GM12801 (cell line): ENCODE results near the gene SIAH3.

Experiments
- TF ChIP-seq, protein P1 (sequence below): IDR thresholded peaks from one replicate; pipeline ENCODE4 v1.5.1; 2011; ENCODE audit warnings: control low read depth; ENCODE audit not compliant: insufficient read length; ENCODE audit errors: extremely low read depth

The SIAH3 gene, protein sequence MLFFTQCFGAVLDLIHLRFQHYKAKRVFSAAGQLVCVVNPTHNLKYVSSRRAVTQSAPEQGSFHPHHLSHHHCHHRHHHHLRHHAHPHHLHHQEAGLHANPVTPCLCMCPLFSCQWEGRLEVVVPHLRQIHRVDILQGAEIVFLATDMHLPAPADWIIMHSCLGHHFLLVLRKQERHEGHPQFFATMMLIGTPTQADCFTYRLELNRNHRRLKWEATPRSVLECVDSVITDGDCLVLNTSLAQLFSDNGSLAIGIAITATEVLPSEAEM

DNA sequence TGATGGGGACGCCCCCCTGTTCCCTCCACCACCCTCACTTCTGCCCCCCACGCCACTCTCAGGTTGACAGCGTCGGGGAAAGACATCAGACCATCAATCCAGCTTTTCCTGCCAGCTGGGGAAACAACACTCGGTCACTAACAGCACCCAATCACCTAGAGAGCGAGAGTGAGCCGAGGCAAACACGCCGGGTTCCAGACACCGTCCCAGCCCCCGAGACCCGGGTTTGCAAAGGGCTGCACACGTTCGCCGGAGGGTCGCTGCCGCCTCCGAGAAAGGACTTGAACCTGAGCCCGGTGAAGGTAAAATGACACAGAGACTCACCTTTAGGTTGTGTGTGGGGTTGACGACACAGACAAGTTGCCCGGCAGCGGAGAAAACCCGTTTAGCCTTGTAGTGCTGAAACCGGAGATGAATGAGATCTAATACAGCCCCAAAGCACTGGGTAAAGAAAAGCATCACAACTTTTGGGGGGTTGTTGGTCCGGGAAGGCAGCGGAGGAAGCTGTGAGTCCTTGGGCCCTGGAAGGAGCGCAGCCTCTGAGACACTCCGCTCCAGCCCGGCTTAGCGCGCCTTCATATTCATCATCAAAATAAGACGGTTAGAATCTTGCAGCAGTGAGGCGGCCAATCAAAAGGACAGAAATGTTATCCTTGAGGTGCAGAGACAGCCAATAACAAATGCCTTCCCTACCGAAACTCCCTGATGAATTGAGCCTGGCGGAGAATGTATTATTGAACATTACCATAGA lies at the start of gene SIAH3:
TSS of gene SIAH3 (minus strand) at position 583 of the 751 bp plus-strand sequence. CDS start at position 459, 124 bp downstream.
- TF ChIP-seq, protein P1, sequence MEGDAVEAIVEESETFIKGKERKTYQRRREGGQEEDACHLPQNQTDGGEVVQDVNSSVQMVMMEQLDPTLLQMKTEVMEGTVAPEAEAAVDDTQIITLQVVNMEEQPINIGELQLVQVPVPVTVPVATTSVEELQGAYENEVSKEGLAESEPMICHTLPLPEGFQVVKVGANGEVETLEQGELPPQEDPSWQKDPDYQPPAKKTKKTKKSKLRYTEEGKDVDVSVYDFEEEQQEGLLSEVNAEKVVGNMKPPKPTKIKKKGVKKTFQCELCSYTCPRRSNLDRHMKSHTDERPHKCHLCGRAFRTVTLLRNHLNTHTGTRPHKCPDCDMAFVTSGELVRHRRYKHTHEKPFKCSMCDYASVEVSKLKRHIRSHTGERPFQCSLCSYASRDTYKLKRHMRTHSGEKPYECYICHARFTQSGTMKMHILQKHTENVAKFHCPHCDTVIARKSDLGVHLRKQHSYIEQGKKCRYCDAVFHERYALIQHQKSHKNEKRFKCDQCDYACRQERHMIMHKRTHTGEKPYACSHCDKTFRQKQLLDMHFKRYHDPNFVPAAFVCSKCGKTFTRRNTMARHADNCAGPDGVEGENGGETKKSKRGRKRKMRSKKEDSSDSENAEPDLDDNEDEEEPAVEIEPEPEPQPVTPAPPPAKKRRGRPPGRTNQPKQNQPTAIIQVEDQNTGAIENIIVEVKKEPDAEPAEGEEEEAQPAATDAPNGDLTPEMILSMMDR: no peak

DNA sequence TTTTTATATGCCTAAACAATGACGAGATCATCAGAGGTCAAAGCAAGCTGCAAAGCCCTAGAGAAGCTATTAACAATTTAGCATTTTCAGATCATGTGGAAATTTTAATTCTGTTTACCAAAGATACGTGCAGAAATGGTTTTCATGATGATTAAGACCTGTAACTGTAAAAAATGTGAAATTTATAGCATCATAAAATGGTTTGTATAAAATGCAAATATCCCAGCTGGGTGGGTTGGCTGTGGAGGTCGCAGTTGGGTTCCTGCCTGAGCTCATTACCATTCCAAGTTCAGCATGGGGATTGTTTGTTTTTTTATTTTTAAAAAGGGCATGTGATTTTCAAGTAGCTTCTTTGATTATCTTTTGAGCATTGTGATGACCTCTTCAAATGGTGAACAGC lies 47.9 kb upstream of the SIAH3 start:
- TF ChIP-seq, protein P1: no peak

DNA sequence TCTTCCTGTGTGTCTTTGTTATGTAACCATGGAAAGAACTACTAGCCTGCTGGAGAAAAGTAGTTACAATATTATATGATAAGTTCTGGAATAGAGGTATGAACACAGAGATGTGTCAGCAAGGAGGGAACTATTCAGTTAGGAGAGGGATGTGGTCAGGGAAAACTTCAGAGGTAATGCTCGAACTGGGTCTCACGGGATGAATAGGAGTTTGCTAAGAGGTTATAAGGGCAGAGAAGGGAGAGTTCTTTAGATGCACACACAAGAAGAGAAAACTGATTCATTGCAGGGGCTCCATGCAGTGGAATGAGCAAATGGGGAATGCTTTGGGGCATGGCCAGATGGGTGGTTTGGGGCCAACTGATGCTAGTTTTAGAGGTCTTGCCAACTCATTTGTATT lies 46.0 kb upstream of the SIAH3 start:
- TF ChIP-seq, protein P1: no peak

DNA sequence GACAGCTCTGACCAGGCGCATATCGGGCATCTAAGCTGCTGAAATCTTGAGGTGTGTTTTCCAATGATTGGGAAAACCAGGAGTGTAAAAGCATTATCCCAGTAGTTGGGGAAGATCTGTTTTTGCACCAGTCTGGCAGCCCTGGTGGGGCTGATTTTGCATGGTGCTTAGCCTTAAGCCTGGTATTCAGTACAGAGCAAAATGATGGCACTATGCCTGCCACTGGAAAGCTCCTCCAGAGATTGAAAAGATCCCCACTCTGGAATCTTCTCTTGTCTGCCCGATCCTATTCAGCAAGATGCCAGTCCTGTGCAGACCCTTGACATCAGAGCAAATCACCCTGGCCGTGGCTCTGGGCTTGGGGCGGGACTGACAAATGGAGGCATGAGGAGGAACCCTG lies 44.7 kb upstream of the SIAH3 start:
- TF ChIP-seq, protein P1: no peak

DNA sequence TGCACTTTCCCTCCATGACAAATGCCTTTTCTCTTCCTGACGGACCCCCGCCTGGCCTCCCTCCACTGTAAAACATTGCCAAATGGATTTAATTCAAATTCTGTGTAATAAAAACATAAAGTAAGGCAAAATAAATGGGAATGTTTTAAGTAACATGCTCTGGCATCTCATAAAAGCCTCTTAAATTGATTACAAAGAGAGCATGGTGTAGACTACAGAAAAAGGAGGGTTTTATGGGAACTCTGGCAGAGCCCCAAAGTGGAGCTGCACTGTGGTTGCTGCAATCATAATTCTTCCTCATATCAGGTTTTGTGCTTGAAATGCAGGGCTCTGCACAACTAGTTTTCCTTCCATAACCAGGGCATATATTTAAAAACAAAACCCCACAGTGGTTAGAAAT lies 44.3 kb upstream of the SIAH3 start:
- TF ChIP-seq, protein P1: no peak

DNA sequence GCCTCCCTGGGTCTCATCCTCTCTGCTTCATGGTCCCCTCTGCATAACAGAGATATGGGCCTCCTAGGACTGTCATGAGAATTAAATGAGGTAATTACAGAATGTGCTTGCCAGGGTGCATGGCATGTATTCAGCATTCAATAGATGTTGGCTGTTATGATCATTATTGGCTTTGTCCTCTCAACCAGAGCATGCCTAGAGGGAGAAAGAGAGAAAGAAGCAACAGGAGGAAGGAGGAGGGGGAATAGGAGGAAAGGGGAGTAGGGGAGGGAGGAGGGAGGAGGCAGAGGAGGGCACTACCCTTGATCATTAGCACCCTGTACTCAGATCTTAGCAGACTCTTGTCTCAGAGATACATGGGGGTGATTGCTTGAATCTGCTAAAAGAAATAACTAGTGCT lies 41.0 kb upstream of the SIAH3 start:
- TF ChIP-seq, protein P1: no peak

DNA sequence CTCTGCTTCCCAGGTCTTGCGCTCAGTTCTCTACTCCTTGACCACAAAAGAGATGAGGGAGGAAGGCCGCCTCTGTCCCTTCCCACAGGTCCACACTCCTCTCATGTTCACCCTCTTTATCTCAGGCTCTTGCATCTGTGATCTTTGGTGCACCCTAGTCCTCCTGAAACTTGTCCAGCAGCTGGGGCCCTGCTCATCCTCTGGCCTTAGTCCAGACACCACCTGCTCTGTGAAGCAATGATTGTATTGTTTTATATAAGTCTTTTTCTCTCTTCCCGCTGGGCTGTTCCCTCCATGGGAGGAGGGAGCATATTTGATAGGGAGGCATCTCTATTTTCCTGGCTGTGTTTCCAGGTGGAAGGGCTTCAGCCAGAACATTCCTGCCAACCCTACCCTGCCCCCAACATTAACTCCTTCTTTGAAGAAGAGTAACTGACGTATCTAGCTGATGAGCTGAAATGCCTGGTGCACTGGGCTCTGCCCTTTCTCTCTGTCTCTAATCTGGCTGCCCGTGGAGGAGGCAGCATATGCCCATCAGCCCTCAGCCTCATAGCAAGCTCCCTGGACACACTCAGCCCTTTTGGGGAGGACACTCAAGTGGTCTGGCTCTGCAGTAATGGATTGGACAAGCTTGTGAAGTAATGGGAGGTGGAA lies 38.2 kb upstream of the SIAH3 start:
- TF ChIP-seq, protein P1: no peak
